Stimulated activated CD4-positive, alpha-beta T cell treated with anti-CD3 and anti-CD28 coated beads, Interleukin-12 subunit alpha, Interleukin-12 subunit beta, amount 100 ng/mL, for 24 hours (primary cell): Measurements from ENCODE around the gene FUT7.

Source experiments
- DNase-seq, 2 experiments: peaks; one replicate each; pipeline ENCODE4 v3.0.0-alpha.2; 2020; ENCODE audit warnings: low read depth in 2 of 2

The FUT7 gene

DNA sequence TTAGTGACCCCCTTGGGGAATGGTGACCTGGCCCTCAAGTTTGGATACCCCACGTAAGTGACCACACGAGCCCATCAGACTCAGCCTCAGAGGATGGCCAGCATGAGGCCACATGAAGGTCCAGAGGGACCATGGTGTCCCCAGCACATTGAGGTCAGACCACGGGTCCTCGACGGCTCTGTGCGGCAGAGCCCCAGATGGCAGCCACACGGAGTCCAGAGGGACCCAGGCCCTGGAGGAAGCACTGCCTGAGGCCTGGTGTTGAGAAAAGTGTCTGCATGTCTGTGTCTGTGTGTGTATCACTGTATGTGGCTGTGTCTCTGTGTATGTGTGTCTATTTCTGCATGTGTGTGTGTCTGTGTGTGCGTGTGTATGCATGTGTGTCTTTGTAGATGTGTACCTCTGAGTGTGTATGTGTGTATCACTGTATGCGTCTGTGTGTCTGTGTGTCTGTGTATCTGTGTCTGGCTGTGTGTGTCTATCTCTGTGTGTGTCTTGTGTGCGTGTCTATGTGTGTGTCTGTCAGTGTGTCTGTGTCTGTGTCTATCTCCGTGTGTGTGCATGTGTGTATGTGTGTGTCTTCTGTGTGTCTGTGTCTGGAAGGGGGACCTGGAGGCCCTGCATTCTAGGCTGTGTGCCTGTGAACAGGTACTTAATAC, 48.1 kb downstream of the FUT7 start:
- DNase-seq: no peak

- no peak for DNase-seq
Measured at GRCh38 chr9:136983167-136983566, 48.7 kb downstream of the FUT7 start.

DNA sequence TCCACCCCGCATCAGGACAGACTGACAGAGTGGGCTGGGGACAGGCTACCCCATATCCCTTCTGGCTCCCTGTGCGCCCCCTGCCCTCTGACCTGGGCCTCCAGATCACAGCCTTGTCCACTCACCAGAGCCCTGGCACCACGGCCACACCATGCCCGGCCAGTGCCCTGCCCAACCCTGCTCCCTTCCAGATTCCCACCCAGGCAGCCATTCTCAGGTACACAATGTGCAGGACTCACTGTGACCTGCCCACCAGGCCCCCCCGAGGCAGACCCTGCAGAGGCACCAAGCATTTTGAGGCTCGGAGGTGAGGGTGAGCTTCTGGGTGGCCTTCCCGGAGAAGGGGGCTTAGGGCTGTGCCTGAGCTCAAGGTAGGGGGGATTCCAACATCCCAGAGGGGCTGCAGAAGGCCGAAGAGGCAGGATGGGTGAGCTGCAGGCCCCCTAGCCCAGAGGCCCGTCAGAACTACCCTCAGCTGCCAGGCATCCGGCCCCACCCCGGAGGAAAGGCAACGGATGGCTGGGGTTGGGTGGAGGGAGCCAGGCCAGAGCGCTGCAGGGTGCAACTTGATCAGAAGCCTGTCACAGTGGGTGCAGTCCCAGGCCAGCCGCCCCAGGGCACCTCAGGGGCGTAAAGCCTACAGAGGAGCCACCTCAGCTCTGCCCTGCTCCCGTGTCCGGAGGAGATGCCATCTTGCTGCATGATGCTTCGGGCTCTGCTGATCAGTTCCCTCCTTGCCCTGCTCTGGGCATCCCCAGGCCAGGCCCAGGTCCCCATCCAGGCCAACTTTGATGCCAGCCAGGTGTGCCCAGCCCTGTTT, 49.4 kb downstream of the FUT7 start, which contains the start of gene LCNL1:
LCNL1 (plus strand) TSS at position 762 of the 820 bp plus-strand sequence. CDS start 594 bp downstream, outside the sequence.
- no peak for DNase-seq

DNA sequence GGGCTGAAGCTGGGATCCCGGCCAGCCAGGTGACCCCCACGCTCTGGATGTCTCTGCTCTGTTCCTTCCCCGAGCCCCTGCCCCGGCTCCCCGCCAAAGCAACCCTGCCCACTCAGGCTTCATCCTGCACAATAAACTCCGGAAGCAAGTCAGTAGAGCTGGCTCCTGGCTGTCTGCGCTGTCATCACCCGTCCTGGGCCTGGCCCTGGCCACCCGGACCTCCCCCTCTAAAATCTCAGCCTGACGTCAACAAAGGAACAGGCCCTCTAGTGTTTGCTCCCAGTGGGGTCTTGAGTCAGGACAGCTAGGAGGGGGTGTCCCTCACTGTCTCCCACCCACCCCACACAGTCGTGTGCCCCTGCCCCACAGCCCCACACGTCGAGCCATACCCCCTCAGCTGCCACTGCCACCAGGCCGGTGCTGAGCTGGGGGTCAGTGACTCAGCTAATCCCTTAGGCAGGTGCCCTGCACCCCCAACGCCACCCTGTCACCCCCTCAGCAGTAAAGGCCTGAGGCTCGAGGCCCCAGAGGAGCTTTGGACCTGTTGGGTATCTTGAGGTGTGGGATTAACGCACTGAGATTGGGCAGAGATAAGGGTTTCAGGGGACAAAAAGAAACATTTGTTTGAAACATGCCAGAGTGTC, 50.2 kb downstream of the FUT7 start:
- DNase-seq: no peak

DNA sequence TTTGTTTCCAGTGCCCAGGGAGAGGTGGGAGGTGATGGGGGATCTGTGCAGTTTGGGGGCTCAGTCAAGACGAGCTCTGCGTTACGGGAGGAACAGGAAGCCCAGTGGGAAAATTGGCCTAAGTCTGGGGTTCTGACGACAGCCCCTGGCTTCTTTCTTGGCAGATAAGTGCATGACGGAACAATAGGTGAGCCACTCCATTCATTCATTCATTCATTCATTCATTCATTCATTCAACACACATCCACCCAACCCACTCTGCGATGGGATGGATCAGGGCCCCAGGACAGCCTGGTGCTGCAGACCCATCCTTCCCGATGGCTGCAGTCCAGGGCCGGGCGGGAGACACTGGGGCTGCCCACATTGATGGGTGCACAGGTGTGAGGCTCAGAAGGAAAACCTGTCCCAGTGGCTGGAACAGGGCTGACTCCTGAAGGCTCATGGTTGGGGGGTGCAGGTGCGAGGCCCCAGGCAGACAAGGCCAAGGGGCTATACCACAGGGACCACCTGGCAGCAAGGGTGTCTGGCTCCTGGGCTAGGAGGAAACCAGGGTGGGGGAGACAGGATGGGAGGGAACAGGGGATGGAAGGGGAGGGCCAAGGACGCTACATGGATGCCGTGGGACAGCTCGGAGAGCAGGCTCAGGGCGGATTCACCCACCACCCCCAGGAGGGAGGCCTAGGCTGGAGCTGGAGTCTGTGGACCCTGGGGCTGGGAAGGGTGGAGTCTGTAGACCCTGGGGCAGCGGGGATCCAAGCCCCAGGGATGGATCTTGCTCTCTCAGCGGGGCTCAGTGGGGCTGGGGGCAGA, 51.0 kb downstream of the FUT7 start:
- DNase-seq: no peak
